HepG2 (cell line): Measurements from ENCODE around the gene ERH. TPM values are rescaled to one million over a fixed set of nuclear protein-coding genes. Genes with fewer than 3 reads are reported as not detected.

Source experiments
- ATAC-seq: fragments of 200-7000 bp; cut with Tn5 transposase; 3 replicates; pipeline ENCODE4 v1.9.1; 2020; ENCODE audit warnings: mild to moderate bottlenecking, moderate library complexity
- BruUV-seq: library from RNA; stranded (reverse); fragments of 400-500 nt; replicated peaks from 2 replicates; lab custom pipeline; 2021; lab: Mats Ljungman, UMichigan
- CTCF ChIA-PET: fragments of 300-600 bp; formaldehyde crosslinking; extraction: SDS; loops from one replicate; lab custom pipeline; 2021; ENCODE audit warnings: low total read pairs, inconsistent platforms, low intra/inter-chr PET ratio; lab: Yijun Ruan, JAX
- POLR2A ChIA-PET: fragments of 350-600 bp; sonication (Branson Sonifier 250); formaldehyde crosslinking; loops from one replicate; lab custom pipeline; 2020; ENCODE audit warnings: antibody characterized with exemption, inconsistent platforms; lab: Yijun Ruan, JAX
- DNase-seq: peaks from one replicate; pipeline ENCODE4 v3.0.0-alpha.2; 2015; ENCODE audit warnings: low spot score
- FAIRE-seq: peaks from 3 replicates; lab custom pipeline; 2011; peaks lifted over from hg19 to GRCh38; lab: Jason Lieb, UNC
- H2AFZ ChIP-seq: one replicate; pipeline ENCODE4 v1.6.1; 2011; ENCODE audit warnings: low read length, inconsistent platforms
- H3K27ac ChIP-seq: fragments of 300-600 bp; 3 replicates; pipeline ENCODE4 v1.8.0; 2011; ENCODE audit warnings: mixed run types, mild to moderate bottlenecking, mixed read lengths, low read length, inconsistent platforms; ENCODE audit not compliant: insufficient read depth; ENCODE audit errors: extremely low read length
- H3K27me3 ChIP-seq, 2 experiments: fragments of 200-600 bp in 1 of 2; 2 replicates in 1 of 2; 3 replicates in 1 of 2; pipeline versions ENCODE4 v1.6.0 to v1.8.0; 2011; ENCODE audit warnings: low read length in 2 of 2, mild to moderate bottlenecking in 2 of 2, moderate library complexity in 2 of 2, inconsistent platforms in 1 of 2; ENCODE audit not compliant: insufficient read depth in 2 of 2, control insufficient read depth in 1 of 2
- H3K36me3 ChIP-seq, 2 experiments: fragments of 200-600 bp in 1 of 2; replicated peaks in 1 of 2; 2 replicates in 1 of 2; 3 replicates in 1 of 2; pipeline versions ENCODE4 v1.5.1 to v1.8.0; 2011; ENCODE audit warnings: low read length in 2 of 2, inconsistent platforms in 1 of 2; ENCODE audit not compliant: insufficient read depth in 2 of 2, control insufficient read depth in 1 of 2
- H3K4me1 ChIP-seq: 2 replicates; pipeline ENCODE4 v1.5.1; 2012; ENCODE audit warnings: low read length, inconsistent platforms; ENCODE audit not compliant: insufficient read depth
- H3K4me2 ChIP-seq: 2 replicates; pipeline ENCODE4 v1.6.0; 2011; ENCODE audit warnings: low read depth, low read length, inconsistent platforms
- H3K4me3 ChIP-seq, 3 experiments: fragments of 200-600 bp in 1 of 3; sonication (generic), shearing (Covaris generic) in 1 of 3; replicated peaks in 1 of 3; 2 replicates each; pipeline ENCODE4 v1.5.1; 2011 to 2016; ENCODE audit warnings: low read length in 3 of 3, inconsistent platforms in 2 of 3, low read depth in 2 of 3, mild to moderate bottlenecking in 2 of 3, control low read depth in 1 of 3, mixed read lengths in 1 of 3; ENCODE audit not compliant: insufficient read depth in 1 of 3
- H3K79me2 ChIP-seq: one replicate; pipeline ENCODE4 v1.6.1; 2011; ENCODE audit warnings: low read length, inconsistent platforms; ENCODE audit not compliant: insufficient read depth
- H3K9ac ChIP-seq: 2 replicates; pipeline ENCODE4 v1.6.0; 2011; ENCODE audit warnings: mild to moderate bottlenecking, low read depth, low read length, inconsistent platforms; ENCODE audit not compliant: insufficient read depth
- H3K9me3 ChIP-seq: 2 replicates; pipeline ENCODE4 v1.5.1; 2012; ENCODE audit warnings: mild to moderate bottlenecking, low read length
- H4K20me1 ChIP-seq: 2 replicates; pipeline ENCODE4 v1.6.0; 2011; ENCODE audit warnings: inconsistent platforms, mild to moderate bottlenecking, low read length, moderate library complexity; ENCODE audit not compliant: insufficient read depth
- MNT ChIP-seq: fragments of 450-650 bp; IDR thresholded peaks from 2 replicates; pipeline ENCODE4 v1.6.1; 2016
- PBX2 ChIP-seq: IDR thresholded peaks from 2 replicates; pipeline ENCODE4 v1.6.1; 2016; ENCODE audit warnings: control low read depth
- ZNF687 ChIP-seq: sonication (generic); formaldehyde crosslinking; IDR thresholded peaks from 2 replicates; pipeline ENCODE4 v1.5.1; 2020; ENCODE audit warnings: mild to moderate bottlenecking, missing genetic modification reagents, moderate library complexity
- WGBS: methylation state at CpG from one replicate; pipeline ENCODE4 v1.1.6; 2017; ENCODE audit warnings: low lambda C conversion rate; 5-methylcytosine and 5-hydroxymethylcytosine counted together
- in situ Hi-C: cut with HindIII; loops from 2 replicates; pipeline ENCODE4 v1.10.0; 2017; ENCODE audit warnings: low pct_unique_long_range_greater_than_20kb; ENCODE audit not compliant: extremely low pct_ligation_motif_present
- intact Hi-C: fragments of 100-400 bp; cut with micrococcal nuclease; formaldehyde crosslinking; loops from one replicate; pipeline ENCODE4 v1.10.0; 2022; ENCODE audit not compliant: unreplicated experiment
- polyA plus RNA-seq, 8 experiments: library from polyadenylated mRNA; depleted of rRNA in 3 of 8; stranded (reverse) in 7 of 8; unstranded in 1 of 8; fragments of >200 nt; fragmentation: Illumina TruSeq in 4 of 8; extraction: Trizol in 4 of 8; gene quantifications; 2 replicates each; pipeline versions ENCODE4 v1.2.1 to v1.2.3, GENCODE V29; 2011 to 2016; ENCODE audit warnings: low read depth in 4 of 8, missing spikeins in 1 of 8, mixed read lengths in 1 of 8; ENCODE audit not compliant: insufficient read depth in 1 of 8
- total RNA-seq, 5 experiments: library from RNA; depleted of rRNA; stranded (reverse); fragments of >200 nt; fragmentation: Illumina TruSeq; extraction: Trizol; gene quantifications; 2 replicates each; pipeline ENCODE4 v1.2.3, GENCODE V29; 2016; ENCODE audit warnings: low read depth in 1 of 5

The ERH gene
- total and polyA plus RNA-seq, 2 of the 13 experiments (the other 11 are each of a cell fraction or from before 2014, with no cell fraction given) = 105 to 341 TPM

GRCh38 chr14:69363055-69363454 lies 35.0 kb downstream of the ERH start (continued):
- peak; percentile 20; the same call in 1 of the 2 replicates for TF ChIP-seq ZNF687 (CRISPR knock-in tag)

GRCh38 chr14:69360438-69361108 lies 37.5 kb downstream of the ERH start:
- Histone ChIP-seq H3K27ac (no peak overlapping the region), H3K4me2 (no peak overlapping the region), H2AFZ (no peak overlapping the region), H3K36me3 (no peaks in the 10 kb centered on the region), H3K79me2 (no peaks in the 10 kb centered on the region), H3K4me1 (peaks cover 10% of the 10 kb centered on the region), H3K9me3 (no peaks in the 10 kb centered on the region), H4K20me1 (no peaks in the 10 kb centered on the region), H3K9ac (no peak overlapping the region), H3K27me3 (peaks cover 0 to 7% of the 10 kb centered on the region in 2 experiments; a peak in 1 of 5 replicates), H3K4me3 (no peak overlapping the region)
- FAIRE-seq (no peak), DNase-seq (no peak), ATAC-seq (no peak)
- in situ Hi-C loops (no loop called here), intact Hi-C loops (no loop called here)
- CTCF ChIA-PET = no interaction called here
- BruUV-seq = no TSS peak
- 33% methylated on average over 2 of the region's 7 CpGs for WGBS
- POLR2A ChIA-PET = no interaction called here
- TF ChIP-seq MNT (peak; percentile 72), PBX2 (no peak)
